IPS-15b (cell line): ENCODE data around the gene TSSK3.
"Not testable (repeated sequence)": the region's sequence is repeated elsewhere in the genome, so short reads cannot be mapped to it uniquely, and the experiment has no call there.

Experiments used
- H3K27me3 ChIP-seq: one replicate; pipeline ENCODE4 v1.6.1; 2013; ENCODE audit warnings: low read length; ENCODE audit not compliant: control insufficient read depth, insufficient read depth
- H3K36me3 ChIP-seq: one replicate; pipeline ENCODE4 v1.6.1; 2013; ENCODE audit warnings: low read length; ENCODE audit not compliant: control insufficient read depth, insufficient read depth
- H3K4me1 ChIP-seq: one replicate; pipeline ENCODE4 v1.6.1; 2013; ENCODE audit warnings: mild to moderate bottlenecking, low read length; ENCODE audit not compliant: control insufficient read depth, insufficient read depth
- H3K4me3 ChIP-seq: one replicate; pipeline ENCODE4 v1.5.1; 2013; ENCODE audit warnings: low read depth, low read length
- H3K9ac ChIP-seq: one replicate; pipeline ENCODE4 v1.6.1; 2013; ENCODE audit warnings: low read depth, mild to moderate bottlenecking, low read length
- H3K9me3 ChIP-seq: one replicate; pipeline ENCODE4 v1.6.1; 2013; ENCODE audit warnings: mild to moderate bottlenecking, low read length; ENCODE audit not compliant: control insufficient read depth, insufficient read depth

The TSSK3 gene

DNA sequence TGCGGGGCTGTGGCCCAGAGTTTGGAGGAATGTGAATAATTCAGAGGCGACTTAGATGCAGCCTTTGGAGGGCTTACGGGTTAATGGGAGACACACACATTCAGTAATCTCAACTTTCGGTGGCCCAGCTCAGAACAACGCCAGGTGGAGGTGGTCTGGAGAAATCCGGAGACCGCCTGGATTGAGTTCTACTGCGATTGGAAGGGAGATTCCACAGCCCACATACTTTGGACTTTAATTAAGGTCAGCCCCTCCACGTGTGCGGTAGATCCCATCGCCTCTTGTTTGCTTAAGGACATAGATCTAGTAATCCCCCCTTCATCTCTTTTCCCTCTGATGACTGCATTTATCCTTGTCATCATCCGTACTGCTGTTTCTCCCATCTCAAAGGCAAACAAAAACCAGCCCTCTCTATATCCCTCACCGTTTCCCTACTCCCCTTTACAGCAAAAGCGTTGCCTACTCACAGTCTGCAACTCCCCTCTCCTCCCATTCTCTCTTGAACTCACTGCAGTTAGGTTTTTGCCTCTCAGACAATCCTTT is 32.6 kb downstream of the TSSK3 start:
- Histone ChIP-seq H3K4me3 (peak overlapping the region; percentile 100), H3K4me1 (no peaks in the 10 kb centered on the region), H3K9ac (peak overlapping the region; percentile 97), H3K27me3 (no peaks in the 10 kb centered on the region), H3K36me3 (peaks cover 5% of the 10 kb centered on the region), H3K9me3 (no peaks in the 10 kb centered on the region)

DNA sequence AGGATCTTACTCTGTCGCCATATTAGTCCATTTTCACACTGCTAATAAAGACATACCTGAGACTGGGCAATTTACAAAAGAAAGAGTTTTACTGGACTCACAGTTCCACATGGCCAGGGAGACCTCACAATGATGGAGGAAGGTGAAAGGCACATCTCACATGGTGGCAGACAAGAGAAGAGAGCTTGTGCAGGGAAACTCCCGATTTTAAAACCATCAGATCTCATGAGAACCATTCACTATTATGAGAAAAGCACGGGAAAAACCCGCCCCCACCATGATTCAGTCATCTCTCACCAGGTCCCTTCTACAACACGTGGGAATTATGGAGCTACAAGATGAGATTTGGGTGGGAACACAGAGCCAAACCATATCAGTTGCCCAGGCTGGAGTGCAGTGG is 34.2 kb downstream of the TSSK3 start:
- not testable (repeated sequence) for H3K27me3 ChIP-seq, H3K4me1 ChIP-seq, H3K9ac ChIP-seq, H3K36me3 ChIP-seq, H3K4me3 ChIP-seq, H3K9me3 ChIP-seq

DNA sequence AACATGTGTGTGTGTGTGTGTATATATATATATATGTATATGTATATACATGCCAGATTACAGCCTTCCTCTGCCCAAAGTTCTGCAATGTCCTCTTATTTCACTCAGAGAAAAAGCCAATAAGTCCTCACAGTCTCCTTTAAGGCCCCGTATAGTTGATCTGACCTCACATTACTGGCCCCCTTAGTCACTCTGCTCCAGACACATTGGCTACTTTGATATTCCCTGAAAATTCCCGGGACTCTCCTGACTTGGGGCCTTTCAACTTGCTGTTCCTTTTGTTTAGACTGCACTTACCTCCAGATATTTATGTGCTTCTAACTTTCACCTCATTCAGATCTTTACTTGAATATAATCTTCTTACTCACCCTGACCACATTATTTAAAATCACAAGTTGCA is 36.1 kb downstream of the TSSK3 start:
- H3K4me3 ChIP-seq, result no peak overlapping the region
- H3K27me3 ChIP-seq, result no peaks in the 10 kb centered on the region
- H3K36me3 ChIP-seq, result peaks cover 5% of the 10 kb centered on the region
- no peaks in the 10 kb centered on the region for H3K9me3 ChIP-seq
- no peaks in the 10 kb centered on the region for H3K4me1 ChIP-seq
- no peak overlapping the region for H3K9ac ChIP-seq

DNA sequence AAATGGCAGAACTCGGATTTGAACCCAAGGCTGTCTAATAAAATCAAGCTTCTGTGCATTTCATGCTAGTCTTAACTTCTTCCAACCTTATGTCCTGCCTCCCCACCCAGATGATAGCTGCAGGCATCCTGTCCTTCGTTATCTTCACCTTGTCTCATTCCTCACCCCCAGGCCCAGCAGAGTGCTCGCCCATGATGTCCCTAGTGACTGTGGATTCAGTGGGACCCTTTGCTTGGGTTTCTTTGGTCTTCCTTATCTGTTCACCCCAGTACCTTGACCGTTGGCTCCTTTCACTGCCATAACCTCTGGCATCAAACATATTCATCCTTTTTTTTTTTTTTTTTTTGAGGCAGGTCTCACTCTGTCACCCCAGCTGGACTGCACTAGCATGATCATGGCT is 37.5 kb downstream of the TSSK3 start:
- H3K27me3 ChIP-seq, result no peaks in the 10 kb centered on the region
- no peak overlapping the region for H3K4me3 ChIP-seq
- no peaks in the 10 kb centered on the region for H3K4me1 ChIP-seq
- H3K9ac ChIP-seq, result no peak overlapping the region
- H3K36me3 ChIP-seq, result peaks cover 3% of the 10 kb centered on the region
- no peaks in the 10 kb centered on the region for H3K9me3 ChIP-seq

DNA sequence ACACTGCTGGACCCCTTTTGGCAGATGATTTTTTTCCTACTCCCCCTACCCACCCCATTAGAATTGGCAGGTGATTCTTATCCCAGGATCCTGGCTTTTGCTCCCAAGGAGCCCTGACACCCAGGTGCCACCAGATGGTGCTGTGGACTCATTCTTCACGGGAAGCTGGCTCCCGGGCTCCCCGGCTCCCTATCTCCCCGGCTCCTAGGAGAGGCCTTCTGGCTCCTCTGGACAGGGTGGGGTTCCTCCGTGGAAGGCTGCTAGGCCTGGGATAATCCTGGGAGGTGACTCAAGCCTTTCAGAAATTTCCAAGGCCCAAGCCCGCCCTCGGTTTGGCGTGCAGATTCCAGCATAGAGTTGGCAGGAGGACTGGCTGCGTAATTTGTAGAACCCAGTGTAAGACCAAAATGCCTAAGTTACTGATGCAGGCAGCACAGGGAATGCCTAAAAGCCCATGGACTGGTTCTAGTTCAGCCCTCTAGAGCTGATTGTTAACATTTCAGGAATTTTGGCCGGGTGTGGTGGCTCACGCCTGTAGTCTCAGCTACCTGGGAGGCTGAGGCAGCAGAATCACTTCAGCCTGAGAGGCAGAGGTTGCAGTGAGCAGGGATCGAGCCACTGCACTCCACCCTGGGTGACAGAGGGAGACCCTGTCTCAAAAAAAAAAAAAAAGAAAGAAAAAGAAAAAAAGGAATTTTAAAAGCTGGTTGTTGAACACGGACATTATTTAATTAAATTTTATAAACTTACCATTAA is 38.7 kb downstream of the TSSK3 start:
- no peaks in the 10 kb centered on the region for H3K36me3 ChIP-seq
- no peaks in the 10 kb centered on the region for H3K27me3 ChIP-seq
- H3K4me3 ChIP-seq, result no peak overlapping the region
- H3K9me3 ChIP-seq, result no peaks in the 10 kb centered on the region
- peak overlapping the region; percentile 39 for H3K9ac ChIP-seq
- H3K4me1 ChIP-seq, result no peaks in the 10 kb centered on the region

DNA sequence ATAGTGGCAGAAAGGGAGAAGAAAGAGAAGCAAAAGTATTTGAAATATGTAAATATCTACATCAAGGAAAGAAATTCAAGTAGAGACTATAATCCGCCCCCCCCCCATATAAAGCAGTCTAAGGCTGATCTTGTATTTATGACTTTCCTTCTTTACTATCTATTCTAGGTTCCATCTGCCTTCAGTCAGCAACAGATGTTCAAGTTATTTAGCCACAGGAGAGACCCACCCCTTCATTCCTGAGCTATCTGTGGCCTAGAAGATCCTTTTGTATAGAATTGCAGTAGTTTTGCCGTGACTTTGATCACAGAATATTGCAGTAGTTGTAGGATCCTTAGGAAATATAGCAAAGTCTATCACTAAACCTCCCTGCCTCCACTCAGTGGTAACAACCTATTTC is 42.6 kb downstream of the TSSK3 start:
- Histone ChIP-seq H3K9me3 (no peaks in the 10 kb centered on the region), H3K4me3 (no peak overlapping the region), H3K4me1 (no peaks in the 10 kb centered on the region), H3K36me3 (no peaks in the 10 kb centered on the region), H3K9ac (no peak overlapping the region), H3K27me3 (no peaks in the 10 kb centered on the region)

DNA sequence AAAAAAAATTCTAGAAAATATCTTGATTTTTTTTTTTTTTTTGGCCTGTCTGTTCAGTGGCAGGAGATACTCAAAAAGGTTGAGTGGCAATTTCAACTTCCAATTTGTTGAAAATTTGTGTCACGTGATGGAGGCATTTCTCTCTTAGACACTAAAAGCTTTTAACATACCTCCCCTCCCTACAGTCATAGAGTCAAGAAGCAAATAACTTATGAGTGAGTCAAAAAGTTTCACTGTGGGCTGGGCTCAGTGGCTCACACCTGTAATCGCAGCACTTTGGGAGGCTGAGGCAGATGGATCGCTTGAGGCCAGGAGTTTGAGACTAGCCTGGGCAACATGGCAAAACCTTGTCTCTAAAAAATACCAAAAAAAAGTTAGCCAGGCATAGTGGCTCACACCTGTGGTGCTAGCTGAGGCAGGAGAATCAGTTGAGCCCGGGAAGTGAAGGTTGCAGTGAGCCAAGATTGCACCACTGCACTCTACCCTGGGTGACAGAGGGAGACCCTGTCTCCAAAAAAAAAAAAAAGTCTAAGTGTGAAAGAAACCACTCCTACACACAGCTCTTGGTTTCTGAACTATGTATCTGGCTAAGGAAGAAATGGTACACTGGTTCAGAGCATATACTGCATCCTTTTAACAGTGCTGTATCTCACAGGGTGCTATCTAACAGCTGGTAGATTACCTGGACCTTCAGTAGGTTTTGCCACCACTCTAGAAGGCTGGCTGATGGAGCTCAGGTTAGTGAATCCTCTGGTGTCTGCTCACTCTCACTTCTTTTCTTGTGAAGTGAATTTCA is 43.5 kb downstream of the TSSK3 start:
- Histone ChIP-seq H3K9ac (no peak overlapping the region), H3K4me3 (no peak overlapping the region), H3K4me1 (no peaks in the 10 kb centered on the region), H3K27me3 (no peaks in the 10 kb centered on the region), H3K36me3 (no peaks in the 10 kb centered on the region), H3K9me3 (no peaks in the 10 kb centered on the region)

DNA sequence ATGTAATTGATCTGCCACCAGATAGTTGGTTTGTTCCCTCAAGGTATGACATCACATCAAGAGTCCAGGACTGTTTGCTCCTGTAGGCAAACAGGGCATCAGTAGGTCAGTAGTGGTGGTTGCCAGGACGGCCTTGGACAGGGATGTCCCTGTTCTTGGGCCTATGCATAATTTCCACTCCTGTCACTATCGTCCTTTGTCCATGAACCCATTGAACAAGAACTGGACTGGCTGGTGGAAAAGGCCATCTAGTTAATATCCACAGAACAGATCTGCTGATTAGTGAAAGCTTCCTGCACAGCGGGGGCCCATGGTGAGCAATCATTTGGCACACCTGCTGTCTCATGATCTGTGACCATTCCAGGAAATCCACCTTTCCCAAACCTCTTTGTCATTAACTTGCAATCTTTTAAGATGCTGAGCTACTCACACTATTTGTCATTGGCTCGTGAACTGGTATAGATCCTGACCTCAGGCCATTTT is 44.3 kb downstream of the TSSK3 start:
- Histone ChIP-seq H3K9me3 (no peaks in the 10 kb centered on the region), H3K27me3 (no peaks in the 10 kb centered on the region), H3K9ac (no peak overlapping the region), H3K36me3 (no peaks in the 10 kb centered on the region), H3K4me3 (no peak overlapping the region), H3K4me1 (no peaks in the 10 kb centered on the region)

DNA sequence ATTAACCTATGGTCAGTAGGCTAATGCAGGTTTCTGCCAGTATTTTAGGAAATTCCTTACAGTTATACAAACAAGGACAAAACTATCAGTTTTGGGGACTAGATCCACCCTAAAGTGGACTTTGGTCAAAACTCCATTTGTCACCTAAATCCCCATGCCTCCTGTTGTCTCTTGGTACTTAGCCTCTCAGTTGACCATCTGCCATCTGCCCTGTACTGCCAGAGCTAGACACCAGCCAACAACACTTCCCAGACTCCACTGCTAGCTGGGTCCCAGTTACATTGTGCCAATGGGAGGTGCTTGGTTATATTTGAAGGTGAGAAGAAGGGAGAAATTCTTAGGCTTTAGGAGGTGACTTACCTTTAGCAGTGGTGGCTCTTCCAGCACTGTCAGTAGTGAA is 48.9 kb downstream of the TSSK3 start:
- no peak overlapping the region for H3K9ac ChIP-seq
- H3K27me3 ChIP-seq, result no peaks in the 10 kb centered on the region
- H3K36me3 ChIP-seq, result no peaks in the 10 kb centered on the region

DNA sequence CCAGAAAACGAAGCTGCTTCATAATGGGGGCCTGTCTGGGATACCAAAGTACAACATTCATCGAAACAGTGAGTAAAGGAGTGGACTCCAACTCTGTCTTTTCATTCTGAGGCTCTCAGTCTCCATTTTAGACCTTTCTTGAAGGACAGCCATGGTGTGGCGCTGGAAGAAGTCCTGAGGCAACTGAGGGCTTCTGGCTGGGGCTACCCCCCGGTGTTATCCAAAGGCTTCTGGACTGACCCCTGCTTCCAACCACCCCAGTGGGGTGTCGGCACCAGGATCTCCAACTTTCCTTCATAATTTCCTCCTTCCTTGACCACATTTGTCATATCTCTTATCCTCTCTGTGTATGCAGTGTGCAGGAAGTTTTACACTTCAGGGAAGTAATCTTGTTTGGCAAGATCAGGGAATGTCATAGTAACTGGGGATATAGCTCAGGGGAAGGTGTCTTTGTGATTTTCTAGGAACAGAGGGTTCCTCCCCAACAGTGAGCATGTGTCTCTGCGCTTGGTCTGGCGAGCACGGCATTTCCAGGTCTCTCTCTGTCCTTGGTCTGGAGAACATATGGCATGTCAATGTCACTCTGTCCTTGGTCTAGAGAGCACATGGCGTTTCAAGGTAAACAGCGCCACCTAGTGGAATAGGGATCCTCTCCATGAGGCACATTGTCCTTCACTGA is 51.3 kb downstream of the TSSK3 start:
- H3K36me3 ChIP-seq, result no peaks in the 10 kb centered on the region

More for the DNA sequence above, 48.9 kb downstream of the TSSK3 start:
- Histone ChIP-seq H3K9me3 (peaks cover 14% of the 10 kb centered on the region), H3K4me3 (no peak overlapping the region), H3K4me1 (no peaks in the 10 kb centered on the region)

More for the DNA sequence above, 51.3 kb downstream of the TSSK3 start:
- no peak overlapping the region for H3K4me3 ChIP-seq
- H3K27me3 ChIP-seq, result no peaks in the 10 kb centered on the region
- H3K4me1 ChIP-seq, result no peaks in the 10 kb centered on the region
- peaks cover 14% of the 10 kb centered on the region for H3K9me3 ChIP-seq
- H3K9ac ChIP-seq, result no peak overlapping the region
